GM06990 (cell line): ENCODE data around the gene AGPAT2.

Source experiments
- DNase-seq: peaks from one replicate; pipeline ENCODE4 v3.0.0-alpha.2; 2011; ENCODE audit not compliant: insufficient read length; ENCODE audit errors: extremely low read depth
- H3K27me3 ChIP-seq: replicated peaks from 2 replicates; pipeline ENCODE4 v1.6.0; 2011; ENCODE audit warnings: low read length; ENCODE audit not compliant: control insufficient read depth, insufficient read depth
- H3K36me3 ChIP-seq: 2 replicates; pipeline ENCODE4 v1.5.1; 2011; ENCODE audit warnings: low read length; ENCODE audit not compliant: control insufficient read depth, insufficient read depth
- H3K4me3 ChIP-seq: replicated peaks from 2 replicates; pipeline ENCODE4 v1.5.1; 2011; ENCODE audit warnings: low read depth, mild to moderate bottlenecking, control low read depth, low read length
- CTCF ChIP-seq: IDR thresholded peaks from 2 replicates; pipeline ENCODE4 v1.5.1; 2011; ENCODE audit warnings: low read length, control low read depth, mild to moderate bottlenecking, inconsistent platforms; ENCODE audit not compliant: insufficient read depth, poor library complexity, severe bottlenecking

The AGPAT2 gene

GRCh38 chr9:136664000-136664915 is 23.0 kb downstream of the AGPAT2 start:
- DNase-seq = no peak
- Histone ChIP-seq H3K27me3 (peaks cover 1% of the 10 kb centered on the region; the same call in 1 of the 2 replicates), H3K36me3 (no peaks in the 10 kb centered on the region), H3K4me3 (no peak overlapping the region)
- no peak for TF ChIP-seq CTCF

DNA sequence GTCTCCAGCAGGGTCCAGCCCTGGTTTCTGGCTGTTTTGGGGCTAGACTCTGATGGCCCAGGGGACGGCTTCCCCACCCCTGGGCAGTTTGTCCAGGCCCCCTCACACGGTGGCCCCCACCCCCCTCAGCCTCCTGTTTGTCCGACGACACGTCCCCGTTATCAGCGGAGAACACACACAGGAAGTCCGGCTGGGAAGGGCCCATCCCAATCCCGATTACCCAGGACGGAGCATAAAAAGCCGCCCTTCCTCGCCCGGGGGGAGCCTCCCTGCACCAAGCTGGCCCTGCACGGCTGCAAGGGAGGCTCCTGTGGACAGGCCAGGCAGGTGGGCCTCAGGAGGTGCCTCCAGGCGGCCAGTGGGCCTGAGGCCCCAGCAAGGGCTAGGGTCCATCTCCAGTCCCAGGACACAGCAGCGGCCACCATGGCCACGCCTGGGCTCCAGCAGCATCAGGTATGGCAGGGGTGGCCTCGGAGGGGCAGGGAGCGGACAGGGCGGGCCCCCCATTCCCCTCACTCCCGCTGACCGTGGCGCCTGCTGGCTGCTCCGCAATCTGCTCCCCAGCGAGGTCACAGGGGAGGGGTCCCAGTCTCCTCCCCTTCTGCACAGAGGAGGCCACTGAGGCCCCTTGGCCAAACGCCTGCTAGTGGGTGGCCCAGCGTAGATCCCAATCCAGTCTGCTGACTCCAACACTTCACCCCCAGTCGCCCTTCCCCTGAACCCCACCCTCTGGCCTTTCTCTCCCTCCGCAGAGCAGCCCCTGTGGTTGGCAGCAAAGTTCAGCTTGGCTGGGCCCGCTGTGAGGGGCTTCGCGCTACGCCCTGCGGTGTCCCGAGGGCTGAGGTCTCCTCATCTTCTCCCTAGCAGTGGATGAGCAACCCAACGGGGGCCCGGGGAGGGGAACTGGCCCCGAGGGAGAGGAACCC is 24.3 kb downstream of the AGPAT2 start, which contains the start of gene EGFL7:
Gene EGFL7, plus strand, starts transcription at position 261 of the 926 bp plus-strand sequence. CDS start 5,367 bp downstream, outside the sequence.
- peaks cover 1% of the 10 kb centered on the region; the same call in 1 of the 2 replicates for H3K27me3 ChIP-seq
- H3K36me3 ChIP-seq = no peaks in the 10 kb centered on the region
- TF ChIP-seq CTCF = no peak
- no peak within 1 kb of the TSS for H3K4me3 ChIP-seq
- no peak for DNase-seq

DNA sequence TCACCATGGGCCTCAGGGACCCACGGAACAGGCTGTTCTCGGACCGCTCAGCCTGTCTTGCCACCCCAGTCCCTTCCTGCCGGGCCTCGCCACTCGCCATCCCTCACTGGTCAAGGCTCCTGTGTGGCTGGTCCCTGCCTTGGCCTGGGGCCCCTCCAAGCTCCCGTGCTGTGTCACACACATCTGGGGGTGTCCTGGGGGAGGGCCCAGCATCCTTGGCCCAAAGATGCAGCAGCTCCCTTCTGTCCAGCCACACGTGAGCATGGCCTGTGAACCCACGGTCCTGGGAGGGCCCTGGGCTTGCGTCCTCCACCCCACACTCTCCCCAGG is 25.0 kb downstream of the AGPAT2 start:
- no peaks in the 10 kb centered on the region for H3K36me3 ChIP-seq
- peaks cover 1% of the 10 kb centered on the region; the same call in 1 of the 2 replicates for H3K27me3 ChIP-seq
- no peak for DNase-seq
- H3K4me3 ChIP-seq = no peak overlapping the region
- TF ChIP-seq CTCF = no peak

- no peak for TF ChIP-seq CTCF
- DNase-seq = no peak
- Histone ChIP-seq H3K36me3 (no peaks in the 10 kb centered on the region), H3K27me3 (peaks cover 1% of the 10 kb centered on the region; the same call in 1 of the 2 replicates), H3K4me3 (no peak overlapping the region)
Observed at GRCh38 chr9:136661641-136662325, 25.5 kb downstream of the AGPAT2 start.

DNA sequence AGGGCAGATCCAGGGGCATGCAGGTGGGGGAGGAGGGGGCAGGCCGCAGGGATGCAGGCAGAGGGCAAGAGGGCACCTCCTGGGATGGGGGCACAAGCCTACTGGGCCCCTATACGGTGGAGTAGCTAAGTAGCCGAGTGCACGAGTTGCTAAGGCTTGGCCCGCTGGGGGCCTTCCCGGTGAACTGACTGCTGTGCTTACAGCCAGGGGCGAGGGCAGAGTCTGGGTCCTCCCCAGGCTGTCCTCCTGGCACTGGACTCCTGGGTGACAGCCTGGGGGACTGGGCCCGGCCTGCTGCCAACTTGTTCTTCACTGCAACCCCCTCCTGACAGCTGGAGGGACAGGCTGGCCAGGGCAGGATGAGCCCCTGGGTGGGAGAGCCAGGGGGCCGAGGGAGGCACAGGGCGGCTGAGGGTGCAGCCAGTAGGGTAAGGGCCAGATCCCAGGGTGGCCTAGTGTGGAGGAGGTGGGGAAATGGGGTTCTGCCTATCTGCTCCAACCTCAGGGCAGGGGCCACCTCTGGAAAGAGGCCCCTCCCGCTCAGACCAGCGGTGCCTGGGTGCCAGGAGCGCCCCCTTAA is 26.2 kb downstream of the AGPAT2 start:
- Histone ChIP-seq H3K36me3 (no peaks in the 10 kb centered on the region), H3K27me3 (peaks cover 1% of the 10 kb centered on the region; the same call in 1 of the 2 replicates), H3K4me3 (no peak overlapping the region)
- DNase-seq = no peak
- TF ChIP-seq CTCF = no peak
